Natural killer cell (primary cell): ENCODE results near the gene REC8. TPM values are rescaled to one million over a fixed set of nuclear protein-coding genes. Genes with fewer than 3 reads are reported as not detected.

ENCODE experiments used
- ATAC-seq, 3 donors: fragments of 150-1000 bp in 2 of 3; fragments of 200-7000 bp in 1 of 3; cut with Tn5 transposase; 1 replicate in 1 of 3; 2 replicates in 2 of 3; pipeline ENCODE4 v1.10.0; 2021; ENCODE audit warnings: mild to moderate bottlenecking in 2 of 3, moderate library complexity in 2 of 3
- DNase-seq, 2 donors: peaks; one replicate each; pipeline versions ENCODE4 v3.0.0 to v3.0.0-alpha.2; 2013 to 2021; ENCODE audit warnings: mixed read lengths in 1 of 2
- H3K27ac ChIP-seq: one replicate; pipeline ENCODE4 v1.5.1; 2013; ENCODE audit warnings: mild to moderate bottlenecking, low read length
- H3K27me3 ChIP-seq: one replicate; pipeline ENCODE4 v1.6.1; 2013; ENCODE audit warnings: low read length; ENCODE audit not compliant: control insufficient read depth, insufficient read depth
- H3K36me3 ChIP-seq: one replicate; pipeline ENCODE4 v1.6.1; 2013; ENCODE audit warnings: low read length; ENCODE audit not compliant: control insufficient read depth, insufficient read depth
- H3K4me1 ChIP-seq: one replicate; pipeline ENCODE4 v1.6.1; 2013; ENCODE audit warnings: low read length; ENCODE audit not compliant: control insufficient read depth, insufficient read depth
- H3K4me3 ChIP-seq: one replicate; pipeline ENCODE4 v1.5.1; 2013; ENCODE audit warnings: low read length
- H3K9me3 ChIP-seq: one replicate; pipeline ENCODE4 v1.6.1; 2013; ENCODE audit warnings: low read length; ENCODE audit not compliant: control insufficient read depth, insufficient read depth
- H3K27ac Mint-ChIP-seq, 2 donors: one replicate each; pipeline ENCODE4 v1.8.0; 2022; ENCODE audit warnings: mild to moderate bottlenecking in 2 of 2, mixed read lengths in 2 of 2, moderate library complexity in 1 of 2
- H3K27me3 Mint-ChIP-seq, 2 donors: one replicate each; pipeline ENCODE4 v1.8.0; 2022; ENCODE audit warnings: low read depth in 2 of 2, mixed read lengths in 2 of 2
- H3K36me3 Mint-ChIP-seq: one replicate; pipeline ENCODE4 v1.8.0; 2022; ENCODE audit warnings: mixed read lengths
- H3K4me1 Mint-ChIP-seq, 2 donors: one replicate each; pipeline ENCODE4 v1.8.0; 2022; ENCODE audit warnings: mixed read lengths in 2 of 2
- H3K4me3 Mint-ChIP-seq: one replicate; pipeline ENCODE4 v1.8.0; 2022; ENCODE audit warnings: mild to moderate bottlenecking, moderate library complexity, mixed read lengths
- H3K9me3 Mint-ChIP-seq, 2 donors: one replicate each; pipeline ENCODE4 v1.8.0; 2022; ENCODE audit warnings: mixed read lengths in 2 of 2
- CTCF ChIP-seq: fragments of 200-600 bp; IDR thresholded peaks from one replicate; pipeline ENCODE4 v1.8.0; 2022; ENCODE audit warnings: antibody characterized with exemption
- WGBS: methylation state at CpG from one replicate; pipeline ENCODE4 v1.1.7; 2013; ENCODE audit warnings: missing lambda C conversion rate; ENCODE audit not compliant: insufficient coverage; 5-methylcytosine and 5-hydroxymethylcytosine counted together
- intact Hi-C: fragments of 100-400 bp; cut with micrococcal nuclease; formaldehyde crosslinking; loops from one replicate; pipeline ENCODE4 v1.14.2; 2022
- total RNA-seq, 4 donors: library from RNA; stranded (reverse); fragments of 120-200 nt in 1 of 4; gene quantifications; one replicate each; pipeline versions ENCODE4 v1.2.3 to v1.2.4, GENCODE V29; 2013 to 2022

REC8 gene
- total RNA-seq, 3 donors from 2014 or later (not counting 1 experiment from before 2014, with no cell fraction given), result 77.7 to 138 (median 103) TPM

- Mint-ChIP-seq H3K4me3 (no peak overlapping the region), H3K27ac (no peak overlapping the region), H3K9me3 (no peaks in the 10 kb centered on the region), H3K4me1 (peaks cover 20 to 26% of the 10 kb centered on the region in 2 donors), H3K36me3 (peaks cover 6% of the 10 kb centered on the region), H3K27me3 (no peaks in the 10 kb centered on the region)
- Histone ChIP-seq H3K27ac (no peak overlapping the region), H3K36me3 (peaks cover 43% of the 10 kb centered on the region), H3K4me3 (no peak overlapping the region), H3K27me3 (no peaks in the 10 kb centered on the region), H3K4me1 (peaks cover 23% of the 10 kb centered on the region), H3K9me3 (no peaks in the 10 kb centered on the region)
- ATAC-seq, result no peak
- TF ChIP-seq CTCF, result no peak
- intact Hi-C loops, result no loop called here
- 97% methylated on average over 7 of the region's 7 CpGs for WGBS
- no peak for DNase-seq
These were observed 13.1 kb downstream of the REC8 start for GRCh38 chr14:24185026-24185425.

GRCh38 chr14:24185741-24186140, 13.9 kb downstream of the REC8 start:
- H3K9me3 ChIP-seq, result no peaks in the 10 kb centered on the region
- TF ChIP-seq CTCF, result no peak
- intact Hi-C loops, result no loop called here
- DNase-seq (no peak), ATAC-seq (no peak)
- WGBS, result 94% methylated on average over 11 of the region's 11 CpGs
- H3K4me3 Mint-ChIP-seq, result no peak overlapping the region
- H3K4me1 Mint-ChIP-seq, result peaks cover 20 to 26% of the 10 kb centered on the region in 2 donors
- H3K36me3 ChIP-seq, result peaks cover 39% of the 10 kb centered on the region
- H3K9me3 Mint-ChIP-seq, result no peaks in the 10 kb centered on the region
- H3K4me3 ChIP-seq, result no peak overlapping the region
- peaks cover 23% of the 10 kb centered on the region for H3K4me1 ChIP-seq
- H3K27me3 ChIP-seq, result no peaks in the 10 kb centered on the region
- H3K27me3 Mint-ChIP-seq, result no peaks in the 10 kb centered on the region
- no peak overlapping the region for H3K27ac Mint-ChIP-seq
- peaks cover 5% of the 10 kb centered on the region for H3K36me3 Mint-ChIP-seq
- H3K27ac ChIP-seq, result no peak overlapping the region

- no peak for ATAC-seq
- no peak overlapping the region for H3K4me3 ChIP-seq
- H3K9me3 ChIP-seq, result no peaks in the 10 kb centered on the region
- H3K27me3 ChIP-seq, result no peaks in the 10 kb centered on the region
- Mint-ChIP-seq H3K27ac (peak overlapping the region; percentile 83 to 97), H3K9me3 (no peaks in the 10 kb centered on the region), H3K4me1 (peaks cover 24 to 26% of the 10 kb centered on the region in 2 donors), H3K36me3 (no peaks in the 10 kb centered on the region), H3K4me3 (peak overlapping the region; percentile 81), H3K27me3 (no peaks in the 10 kb centered on the region)
- H3K36me3 ChIP-seq, result peaks cover 36% of the 10 kb centered on the region
- intact Hi-C loops, result no loop called here
- H3K27ac ChIP-seq, result no peak overlapping the region
- 93% methylated on average over 10 of the region's 10 CpGs for WGBS
- no peak for TF ChIP-seq CTCF
- no peak for DNase-seq
- H3K4me1 ChIP-seq, result peaks cover 23% of the 10 kb centered on the region
These were observed 15.1 kb downstream of the REC8 start for GRCh38 chr14:24186831-24187538.

GRCh38 chr14:24187539-24187915, 15.6 kb downstream of the REC8 start:
- no peak for DNase-seq
- Histone ChIP-seq H3K9me3 (no peaks in the 10 kb centered on the region), H3K27ac (peak overlapping the region; percentile 68), H3K4me1 (peaks cover 23% of the 10 kb centered on the region), H3K4me3 (no peak overlapping the region), H3K36me3 (peaks cover 41% of the 10 kb centered on the region), H3K27me3 (no peaks in the 10 kb centered on the region)
- Mint-ChIP-seq H3K27ac (peak overlapping the region; percentile 83 to 97), H3K9me3 (no peaks in the 10 kb centered on the region), H3K4me1 (peaks cover 26 to 29% of the 10 kb centered on the region in 2 donors), H3K36me3 (no peaks in the 10 kb centered on the region), H3K27me3 (no peaks in the 10 kb centered on the region), H3K4me3 (peak overlapping the region; percentile 85)
- intact Hi-C loops, result no loop called here
- ATAC-seq, result peak in 2 of 3 donors; percentile 6 to 19
- 55% methylated on average over 1 of the region's 2 CpGs for WGBS
- no peak for TF ChIP-seq CTCF
